NCI-H510A treated with DMSO at 0.1 percent for 48 hours (cell line): ENCODE results near the gene AKT2.

Experiments
- DNase-seq: peaks from one replicate; lab custom pipeline; 2025; lab: John Stamatoyannopoulos, UW

AKT2 gene

DNA sequence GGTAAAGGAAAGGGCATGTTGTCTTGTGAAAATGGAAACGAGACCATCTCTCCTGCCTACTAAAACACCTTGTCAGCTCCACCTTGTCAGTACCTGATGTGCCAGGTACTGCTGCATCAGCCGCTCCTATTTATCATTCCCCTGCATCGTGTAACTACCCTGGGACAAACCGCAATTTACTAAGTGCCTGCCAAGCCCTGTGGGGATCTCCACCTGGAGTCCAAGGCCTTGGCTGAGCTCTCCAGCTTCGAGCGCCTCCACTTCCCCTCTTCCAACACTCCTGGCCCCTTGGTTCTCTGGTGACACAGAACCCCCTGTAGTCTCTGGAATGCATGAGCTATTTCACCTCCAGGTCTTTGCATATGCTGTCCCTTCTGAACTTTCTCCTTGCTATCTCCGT, 32.8 kb downstream of the AKT2 start:
- no peak for DNase-seq

GRCh38 chr19:40251991-40252390, 33.2 kb downstream of the AKT2 start:
- DNase-seq, result no peak

DNA sequence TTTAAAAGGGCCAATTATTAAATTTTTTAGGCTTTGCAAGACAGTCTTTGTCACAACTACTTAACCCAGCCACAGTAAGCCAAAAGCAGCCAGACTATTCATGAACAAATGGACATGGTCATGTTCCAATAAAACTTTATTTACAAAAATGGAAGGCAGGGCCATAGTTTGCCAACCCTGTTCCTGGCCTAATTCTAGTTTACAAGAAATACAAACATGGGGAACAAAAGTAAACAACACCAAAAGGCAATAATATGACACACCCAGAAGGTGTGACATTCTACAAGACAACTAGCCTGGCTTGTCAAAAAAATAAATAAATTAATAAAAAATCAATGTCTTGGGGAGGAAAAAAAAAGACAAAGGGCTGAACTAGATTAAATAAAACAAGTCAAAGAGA, 33.9 kb downstream of the AKT2 start:
- DNase-seq, result no peak

GRCh38 chr19:40249781-40250180, 35.4 kb downstream of the AKT2 start:
- DNase-seq, result no peak

DNA sequence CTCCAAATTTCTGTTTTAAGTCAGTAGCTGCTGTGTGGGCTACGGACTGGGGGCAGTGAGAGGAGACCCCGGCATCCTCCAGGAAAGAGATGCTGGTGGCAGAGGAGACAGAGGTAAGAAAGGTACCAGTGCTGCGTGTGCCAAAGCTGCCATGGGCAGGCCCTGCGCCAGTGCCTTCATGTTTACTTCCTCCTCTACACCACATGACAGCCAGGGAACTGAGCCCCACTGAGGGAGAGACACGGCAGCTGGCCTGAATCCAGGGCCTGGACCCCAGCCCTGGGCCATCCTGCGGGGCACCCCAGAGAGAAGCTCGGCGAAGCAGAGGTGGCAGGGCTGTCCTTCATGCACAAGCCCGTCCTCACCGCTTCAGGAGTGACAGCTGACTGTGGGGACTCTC, 35.9 kb downstream of the AKT2 start:
- DNase-seq, result no peak

GRCh38 chr19:40247735-40248262, 37.3 kb downstream of the AKT2 start:
- DNase-seq, result no peak

- DNase-seq, result no peak
Observed at GRCh38 chr19:40247178-40247577, 38.0 kb downstream of the AKT2 start.

DNA sequence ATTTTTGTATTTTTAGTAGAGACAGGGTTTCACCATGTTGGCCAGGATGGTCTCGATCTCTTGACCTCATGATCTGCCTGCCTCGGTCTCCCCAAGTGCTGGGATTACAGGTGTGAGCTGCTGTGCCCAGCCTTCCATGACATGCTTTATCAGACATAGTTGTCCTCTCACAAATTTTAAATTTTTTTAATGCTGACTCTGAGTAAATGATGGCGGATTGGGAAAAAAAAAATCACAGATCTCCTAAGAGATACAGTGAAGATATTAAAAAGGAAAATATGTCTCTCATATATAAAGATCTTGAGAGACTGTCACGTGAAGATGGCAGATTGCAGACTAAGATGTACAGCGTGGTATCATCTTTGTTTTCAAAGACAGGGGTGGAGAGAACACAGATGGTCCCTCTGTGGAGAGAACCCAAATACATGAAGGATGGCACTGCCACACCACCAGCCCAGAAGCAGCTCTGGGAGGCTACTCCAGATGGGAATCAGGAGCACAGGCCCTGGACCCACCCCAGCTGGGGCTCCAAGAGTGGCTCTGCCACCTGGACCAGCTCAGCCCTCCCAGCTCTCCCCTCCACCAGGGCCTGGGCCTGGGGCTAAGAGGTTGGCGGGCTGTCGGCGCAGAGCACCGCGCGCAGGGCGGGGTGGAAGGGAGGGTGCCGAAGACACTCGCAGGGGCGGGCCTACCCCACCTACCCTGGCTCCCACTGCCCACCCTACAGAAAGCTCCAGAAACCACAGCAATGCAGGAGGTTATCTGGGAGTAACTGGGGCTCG, 38.7 kb downstream of the AKT2 start:
- DNase-seq, result no peak

DNA sequence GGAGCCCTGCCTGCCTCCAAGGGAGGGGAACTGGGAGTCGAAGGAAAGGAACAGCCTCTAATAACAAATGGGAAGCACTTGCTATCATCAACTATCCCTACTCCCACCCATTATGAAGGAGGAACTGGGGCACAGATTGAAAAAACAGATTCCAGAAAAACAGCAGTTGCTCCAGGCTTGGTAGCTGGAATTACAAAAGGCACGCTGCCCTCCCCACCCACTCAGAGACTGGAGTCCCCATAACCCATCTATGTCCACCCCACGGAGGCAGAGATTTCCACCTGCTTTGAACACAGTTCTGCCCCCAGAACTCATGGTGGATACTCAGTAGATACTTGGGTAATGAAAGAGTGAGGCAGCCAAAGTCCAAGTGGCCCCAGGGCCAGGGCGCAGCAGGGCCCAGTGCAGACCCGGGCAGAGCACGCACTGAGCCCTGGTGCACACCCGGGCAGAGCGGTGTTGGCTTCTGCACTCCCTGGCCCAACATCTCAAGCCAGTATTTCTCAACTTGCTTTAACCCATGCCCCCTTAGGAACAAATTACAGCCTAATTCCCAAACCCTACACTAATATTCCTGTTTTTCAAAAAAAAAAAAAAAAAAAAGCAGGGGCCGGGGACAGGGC, 39.5 kb downstream of the AKT2 start:
- no peak for DNase-seq

DNA sequence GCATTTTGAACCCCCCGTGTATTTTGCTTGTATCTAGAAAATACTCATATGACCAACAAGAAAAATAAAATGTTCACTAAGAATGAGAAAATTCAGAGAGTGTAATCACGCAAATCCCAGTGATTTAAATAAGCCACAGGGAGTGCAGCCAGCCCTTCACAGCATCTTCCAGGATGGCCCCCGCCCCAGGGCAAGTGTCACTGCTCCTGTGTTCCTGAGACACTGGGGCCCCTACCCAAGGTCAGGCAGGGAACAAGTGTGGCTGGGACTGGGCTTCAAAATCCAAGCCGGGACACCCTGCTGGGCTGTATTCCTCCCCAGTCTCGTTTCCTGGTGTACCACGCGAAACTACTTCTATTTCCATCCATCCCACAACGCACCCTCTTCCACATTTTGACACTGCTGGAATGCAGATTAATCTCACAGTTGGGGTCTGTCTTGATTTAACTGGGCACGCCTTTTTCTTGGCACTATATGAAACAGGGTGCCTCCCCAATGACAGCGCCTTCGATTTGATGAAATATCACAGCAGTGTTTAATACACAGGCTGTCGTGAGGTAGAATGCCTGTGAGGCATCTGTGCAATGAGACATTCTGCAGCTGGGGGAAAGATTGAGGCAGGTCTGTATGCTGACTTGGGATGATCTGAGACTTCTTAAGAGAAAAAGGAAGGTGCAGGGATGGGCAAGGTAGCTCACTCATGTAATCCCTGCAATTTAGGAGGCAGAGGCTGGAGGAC, 40.4 kb downstream of the AKT2 start:
- DNase-seq, result no peak

DNA sequence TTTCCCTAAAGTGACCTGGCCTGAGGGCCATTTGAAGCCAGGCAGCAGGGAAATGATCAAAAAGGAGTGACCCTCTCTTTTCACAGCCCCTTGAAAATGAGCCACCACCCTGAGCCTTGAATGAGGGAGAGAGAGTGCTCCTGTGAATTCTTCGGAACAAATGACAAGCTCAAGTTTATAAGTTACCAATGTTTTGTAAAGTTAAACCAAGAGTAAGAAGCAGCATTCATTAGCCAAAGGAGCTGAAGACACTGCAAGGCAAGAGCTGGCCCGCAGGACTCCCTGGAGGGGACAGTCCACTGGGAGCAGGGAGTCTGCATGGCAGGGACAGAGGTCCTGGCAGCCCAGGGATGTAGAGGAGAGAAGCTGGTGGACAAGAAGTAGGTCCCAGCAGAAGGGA, 42.0 kb downstream of the AKT2 start:
- no peak for DNase-seq

DNA sequence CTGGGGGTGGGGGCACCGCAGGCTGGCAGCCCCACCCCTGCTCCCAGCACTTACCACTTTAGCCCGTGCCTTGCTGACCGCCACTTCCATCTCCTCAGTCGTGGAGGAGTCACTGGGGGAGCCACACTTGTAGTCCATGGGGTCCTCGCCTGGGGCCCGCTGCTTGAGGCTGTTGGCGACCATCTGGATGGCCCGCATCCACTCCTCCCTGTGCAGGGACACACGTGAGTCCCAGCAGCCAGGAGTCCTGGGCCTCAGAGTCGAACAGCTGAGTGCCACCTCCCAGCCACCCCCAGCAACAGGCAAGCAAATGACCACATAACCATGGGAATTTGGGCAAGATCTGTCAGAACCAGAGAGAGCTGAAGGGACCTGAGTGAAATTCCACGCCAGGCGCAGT, 42.7 kb downstream of the AKT2 start:
- DNase-seq, result no peak

DNA sequence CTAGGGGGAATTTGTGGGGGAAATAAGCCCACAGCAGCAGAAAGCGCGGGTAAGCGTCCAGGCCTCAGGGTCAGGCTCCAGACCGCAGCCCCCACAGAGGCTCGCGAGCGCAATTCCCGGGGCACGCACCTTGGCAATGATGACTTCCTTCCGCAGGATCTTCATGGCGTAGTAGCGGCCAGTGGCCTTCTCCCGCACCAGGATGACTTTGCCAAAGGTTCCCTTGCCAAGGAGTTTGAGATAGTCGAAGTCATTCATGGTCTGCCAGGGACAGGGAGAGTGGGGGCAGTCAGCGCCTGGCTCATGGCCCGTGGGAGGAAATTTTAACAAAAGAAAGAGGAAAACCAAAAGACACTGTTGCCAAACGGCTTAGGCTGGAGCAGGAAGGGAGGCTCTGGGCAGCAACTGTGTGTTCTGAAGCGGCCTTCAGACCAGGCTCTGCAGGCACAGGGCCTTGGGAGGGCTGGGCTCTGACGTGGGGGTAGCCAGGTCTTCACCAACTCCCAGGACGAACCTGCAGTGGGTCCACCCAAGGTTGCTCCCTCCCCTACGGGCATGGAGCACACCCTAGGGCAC, 43.2 kb downstream of the AKT2 start:
- no peak for DNase-seq

GRCh38 chr19:40241125-40241808, 43.9 kb downstream of the AKT2 start:
- no peak for DNase-seq

GRCh38 chr19:40240332-40240731, 44.8 kb downstream of the AKT2 start:
- no peak for DNase-seq

DNA sequence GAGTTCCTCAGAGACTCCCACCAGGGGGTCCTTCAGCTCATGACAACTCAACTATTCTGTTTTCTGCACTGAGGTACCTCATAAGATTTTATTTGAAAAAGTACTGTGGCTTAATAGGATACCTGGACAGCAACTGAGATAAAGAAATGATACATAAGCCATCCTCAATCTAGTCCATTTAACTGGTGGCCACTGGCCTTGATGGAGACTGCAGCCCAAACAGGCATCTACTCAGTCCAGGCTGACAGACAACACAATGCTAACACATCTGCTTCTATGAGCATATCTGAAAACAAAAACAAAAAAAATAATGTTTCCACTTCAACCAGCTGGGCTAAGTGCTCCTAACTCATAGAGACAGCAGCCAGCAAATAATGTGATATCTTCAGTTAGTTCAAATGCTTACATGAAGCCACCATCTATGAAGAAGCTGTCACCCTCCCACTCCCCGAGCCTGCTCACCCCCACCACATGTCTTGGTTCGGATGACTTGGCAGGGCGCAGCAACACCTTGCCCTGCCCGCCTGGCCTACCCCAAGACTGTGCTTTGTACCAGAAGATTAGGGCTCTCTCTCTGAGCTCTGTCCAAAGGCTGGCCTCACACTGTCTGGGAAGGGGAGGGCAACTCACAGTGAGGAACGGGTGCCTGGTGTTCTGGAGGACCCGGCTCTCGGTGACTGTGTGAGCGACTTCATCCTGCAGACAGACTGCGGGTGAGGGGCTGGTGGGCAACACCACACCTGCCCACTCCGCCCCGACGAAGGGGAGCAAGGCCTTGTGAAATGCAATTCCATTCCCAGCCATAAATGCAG, 45.5 kb downstream of the AKT2 start:
- no peak for DNase-seq

DNA sequence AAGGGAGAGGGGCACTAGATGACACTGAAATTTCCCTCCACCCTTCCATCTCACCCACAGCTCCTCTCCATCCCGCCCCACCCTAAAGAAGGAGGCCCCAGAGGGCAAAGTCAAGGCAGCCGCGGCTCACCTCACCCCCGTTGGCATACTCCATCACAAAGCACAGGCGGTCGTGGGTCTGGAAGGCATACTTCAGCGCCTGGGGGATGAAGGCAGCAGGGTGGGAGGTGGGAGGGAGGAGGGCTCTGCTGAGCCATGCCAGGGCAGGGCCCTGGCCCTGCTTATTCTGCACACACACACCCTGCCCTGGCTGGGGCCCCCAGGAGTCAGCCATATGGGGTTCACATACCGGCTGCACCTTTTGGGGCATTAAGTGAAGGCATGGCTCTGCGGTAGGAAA, 46.4 kb downstream of the AKT2 start:
- DNase-seq, result no peak

GRCh38 chr19:40237791-40238190, 47.4 kb downstream of the AKT2 start:
- no peak for DNase-seq

- DNase-seq, result no peak
Observed at GRCh38 chr19:40236366-40236765, 48.8 kb downstream of the AKT2 start.

- DNase-seq, result no peak
Observed at GRCh38 chr19:40236026-40236355, 49.2 kb downstream of the AKT2 start.
